K562 (cell line): Measurements from ENCODE around the gene LIMS1. TPM values are rescaled to one million over a fixed set of nuclear protein-coding genes. Genes with fewer than 3 reads are reported as not detected.
A peak's percentile ranks its signal among the peaks of the same experiment; 100 is the strongest.

Source experiments
- ATAC-seq: fragments of 200-7000 bp; cut with Tn5 transposase; 3 replicates; pipeline ENCODE4 v1.9.1; 2020; ENCODE audit warnings: moderate library complexity
- BruUV-seq: library from RNA; stranded (reverse); fragments of 400-500 nt; replicated peaks from 2 replicates; lab custom pipeline; 2021; lab: Mats Ljungman, UMichigan
- CTCF ChIA-PET: fragments of 300-600 bp; formaldehyde crosslinking; extraction: SDS; loops from one replicate; lab custom pipeline; 2021; ENCODE audit warnings: low intra/inter-chr PET ratio; lab: Yijun Ruan, JAX
- POLR2A ChIA-PET: fragments of 300-600, 350-650 bp; sonication (Branson Sonifier 250); formaldehyde crosslinking; extraction: SDS; loops from one replicate; lab custom pipeline; 2021; ENCODE audit warnings: antibody characterized with exemption, inconsistent platforms; lab: Yijun Ruan, JAX
- DNase-seq, 4 experiments: peaks; one replicate each; pipeline versions ENCODE4 v3.0.0 to v3.0.0-alpha.2; 2011 to 2018; ENCODE audit warnings: low spot score in 3 of 4, mixed read lengths in 3 of 4; ENCODE audit errors: extremely low read depth in 1 of 4
- FAIRE-seq: peaks from 2 replicates; lab custom pipeline; 2011; peaks lifted over from hg19 to GRCh38; lab: Jason Lieb, UNC
- H2AFZ ChIP-seq: 2 replicates; pipeline ENCODE4 v1.6.0; 2011; ENCODE audit warnings: low read depth, low read length, control low read depth, inconsistent platforms
- H3K27ac ChIP-seq: fragments of 200-600 bp; 3 replicates; pipeline ENCODE4 v1.8.0; 2011; ENCODE audit warnings: low read depth, mild to moderate bottlenecking, control low read depth, inconsistent platforms, low read length, moderate library complexity, mixed read lengths; ENCODE audit errors: extremely low read depth
- H3K27me3 ChIP-seq, 2 experiments: fragments of 300-600 bp in 1 of 2; 2 replicates in 1 of 2; 3 replicates in 1 of 2; pipeline versions ENCODE4 v1.6.0 to v1.8.0; 2011; ENCODE audit warnings: inconsistent platforms in 2 of 2, low read length in 2 of 2, mild to moderate bottlenecking in 1 of 2, mixed read lengths in 1 of 2, moderate library complexity in 1 of 2; ENCODE audit not compliant: control insufficient read depth in 2 of 2, insufficient read depth in 2 of 2
- H3K36me3 ChIP-seq: fragments of 300-600 bp; 3 replicates; pipeline ENCODE4 v1.8.0; 2011; ENCODE audit warnings: mild to moderate bottlenecking, low read length, inconsistent platforms; ENCODE audit not compliant: control insufficient read depth, insufficient read depth
- H3K4me1 ChIP-seq, 2 experiments: fragments of 200-600 bp in 1 of 2; replicated peaks in 1 of 2; 2 replicates in 1 of 2; 3 replicates in 1 of 2; pipeline versions ENCODE4 v1.5.1 to v1.8.0; 2011; ENCODE audit warnings: inconsistent platforms in 2 of 2, low read length in 2 of 2, mild to moderate bottlenecking in 1 of 2, mixed read lengths in 1 of 2, moderate library complexity in 1 of 2; ENCODE audit not compliant: control insufficient read depth in 2 of 2, insufficient read depth in 2 of 2
- H3K4me2 ChIP-seq: 2 replicates; pipeline ENCODE4 v1.6.1; 2011; ENCODE audit warnings: low read length, control low read depth, inconsistent platforms, mixed read lengths; ENCODE audit not compliant: insufficient read depth
- H3K4me3 ChIP-seq: fragments of 200-600 bp; sonication (generic), shearing (Covaris generic); 2 replicates; pipeline ENCODE4 v1.5.1; 2016; ENCODE audit warnings: control low read depth, inconsistent platforms
- H3K79me2 ChIP-seq: fragments of 200-600 bp; 3 replicates; pipeline ENCODE4 v1.8.0; 2011; ENCODE audit warnings: low read length, inconsistent platforms; ENCODE audit not compliant: control insufficient read depth, insufficient read depth
- H3K9ac ChIP-seq, 2 experiments: 2 replicates each; pipeline versions ENCODE4 v1.6.0 to v1.6.1; 2011; ENCODE audit warnings: low read depth in 2 of 2, low read length in 2 of 2, control low read depth in 1 of 2, inconsistent platforms in 1 of 2, mild to moderate bottlenecking in 1 of 2, mixed read lengths in 1 of 2; ENCODE audit not compliant: insufficient read depth in 1 of 2
- H3K9me1 ChIP-seq: one replicate; pipeline ENCODE4 v1.6.0; 2011; ENCODE audit warnings: inconsistent platforms, mild to moderate bottlenecking, low read length, moderate library complexity; ENCODE audit not compliant: control insufficient read depth, insufficient read depth
- H3K9me3 ChIP-seq: replicated peaks from 2 replicates; pipeline ENCODE4 v1.5.1; 2011; ENCODE audit warnings: low read depth, low read length, inconsistent platforms; ENCODE audit not compliant: control insufficient read depth, insufficient read depth
- H4K20me1 ChIP-seq: replicated peaks from 2 replicates; pipeline ENCODE4 v1.6.1; 2011; ENCODE audit warnings: low read length, inconsistent platforms, mixed read lengths; ENCODE audit not compliant: control insufficient read depth, insufficient read depth
- KLF6 ChIP-seq: fragments of 250-450 bp; sonication (Bioruptor Pico); IDR thresholded peaks from 2 replicates; pipeline ENCODE4 v1.4.0; 2020; ENCODE audit warnings: mild to moderate bottlenecking, moderate library complexity, borderline replicate concordance
- MAFK ChIP-seq: IDR thresholded peaks from 2 replicates; pipeline ENCODE4 v1.6.1; 2011; ENCODE audit warnings: low read length, improper control_type of control experiment
- SPI1 ChIP-seq: IDR thresholded peaks from 2 replicates; pipeline ENCODE4 v1.6.1; 2011; ENCODE audit warnings: low read depth, low read length, control low read depth, borderline replicate concordance
- WGBS: fragments of 100-300 bp; shearing (Covaris generic); methylation state at CpG from one replicate; pipeline ENCODE4 v1.1.6; 2016; ENCODE audit warnings: low coverage, mixed read lengths; ENCODE audit not compliant: insufficient coverage; ENCODE audit errors: missing lambda C conversion rate; 5-methylcytosine and 5-hydroxymethylcytosine counted together
- in situ Hi-C: fragments of 300-500 bp; cut with MboI; formaldehyde crosslinking; loops from 4 replicates; pipeline ENCODE4 v1.15.0; 2018; ENCODE audit warnings: inconsistent platforms, mixed read lengths
- intact Hi-C: fragments of 100-400 bp; cut with micrococcal nuclease; formaldehyde crosslinking; loops from 2 replicates; pipeline ENCODE4 v1.14.2; 2022
- polyA plus RNA-seq, 8 experiments: library from polyadenylated mRNA; depleted of rRNA in 4 of 8; stranded (reverse) in 5 of 8; unstranded in 3 of 8; fragments of >200 nt; fragmentation: Nextera tagmentation in 2 of 8; fragmentation: Illumina TruSeq in 1 of 8; extraction: Ambion mirVana in 2 of 8; extraction: Trizol in 1 of 8; gene quantifications; 2 replicates each; pipeline versions ENCODE4 v1.2.1 to v1.2.3, GENCODE V29; 2011 to 2014; ENCODE audit warnings: inconsistent platforms in 1 of 8, missing spikeins in 1 of 8
- total RNA-seq, 7 experiments: library from RNA; depleted of rRNA in 6 of 7; stranded (reverse); fragments of >200 nt in 6 of 7; fragmentation: Illumina TruSeq in 2 of 7; extraction: Trizol in 2 of 7; gene quantifications; 2 replicates each; pipeline versions ENCODE4 v1.2.1 to v1.2.3, GENCODE V29; 2011 to 2021; ENCODE audit warnings: low replicate concordance in 1 of 7

LIMS1 gene
- total and polyA plus RNA-seq, 9 of the 15 experiments (the other 6 are each of a cell fraction or from before 2014, with no cell fraction given) = 52.8 to 134 (median 81.0) TPM

GRCh38 chr2:108583903-108584520 is 49.7 kb downstream of the LIMS1 start (continued):
- no peak for TF ChIP-seq KLF6 (CRISPR knock-in tag)
- TF ChIP-seq, all 486 proteins: peak for 23

- DNase-seq = no peak
- TF ChIP-seq SPI1 (peak; percentile 14; the same call in 1 of the 2 replicates), MAFK (no peak)
- Histone ChIP-seq H3K4me3 (no peak overlapping the region), H3K27ac (no peak overlapping the region), H3K9me1 (no peaks in the 10 kb centered on the region), H2AFZ (no peak overlapping the region), H4K20me1 (0 out of 2 replicates have a peak, but pooled peaks cover 2% of the 10 kb centered on the region), H3K36me3 (no peaks in the 10 kb centered on the region; the same call in 1 of the 3 replicates), H3K4me1 (peaks cover 16 to 21% of the 10 kb centered on the region in 2 experiments; a peak in 4 of 5 replicates), H3K9me3 (no peaks in the 10 kb centered on the region), H3K4me2 (no peak overlapping the region), H3K27me3 (no peaks in the 10 kb centered on the region), H3K9ac (no peak overlapping the region), H3K79me2 (peaks cover 77% of the 10 kb centered on the region)
- no TSS peak for BruUV-seq
- ChIA-PET POLR2A (interaction anchor here (0.7 kb wide), 1 partner anchor 10 kb away, joined by 3 read pairs; no protein-coding TSS in a partner anchor), CTCF (no interaction called here)
- ATAC-seq = no peak
- in situ Hi-C loops (loop anchor here (10.0 to 25.0 kb wide), 2 partner anchors 361 to 648 kb away; no protein-coding TSS in a partner anchor), intact Hi-C loops (loop anchor here (5.0 kb wide), 1 partner anchor 48 kb away; no protein-coding TSS in a partner anchor)
- FAIRE-seq = no peak
- WGBS = 72% methylated on average over 4 of the region's 4 CpGs
Measured at GRCh38 chr2:108585436-108585835, 51.2 kb downstream of the LIMS1 start.
